Mucosa of gallbladder (tissue), 1 donor: Measurements from ENCODE around the gene BARD1. TPM values are rescaled to one million over a fixed set of nuclear protein-coding genes. Genes with fewer than 3 reads are reported as not detected.
A peak's percentile ranks its signal among the peaks of the same experiment; 100 is the strongest.
"Not testable (repeated sequence)": the region's sequence is repeated elsewhere in the genome, so short reads cannot be mapped to it uniquely, and the experiment has no call there.

Experiments used
- DNase-seq: peaks from one replicate; pipeline ENCODE4 v3.0.0-alpha.2; 2020; ENCODE audit warnings: low spot score
- total RNA-seq: library from RNA; stranded (reverse); gene quantifications from one replicate; pipeline ENCODE4 v1.2.1, GENCODE V29; 2021
- donor health status: DM: no; HTN: no; CAD: no.

BARD1 gene
- total RNA-seq, 1 donor from 2014 or later = 16.3 TPM

- DNase-seq = no peak
Measured at GRCh38 chr2:214765180-214765579, 44.3 kb downstream of the BARD1 start.

GRCh38 chr2:214753455-214753854 lies 56.0 kb downstream of the BARD1 start:
- no peak for DNase-seq

- DNase-seq = no peak
Measured at GRCh38 chr2:214750529-214750928, 59.0 kb downstream of the BARD1 start.

- no peak for DNase-seq
Measured at GRCh38 chr2:214747992-214748391, 61.5 kb downstream of the BARD1 start.

GRCh38 chr2:214742119-214742518 lies 67.4 kb downstream of the BARD1 start:
- no peak for DNase-seq

GRCh38 chr2:214740867-214741395 lies 68.6 kb downstream of the BARD1 start:
- DNase-seq = no peak

GRCh38 chr2:214737188-214737587 lies 72.3 kb downstream of the BARD1 start:
- no peak for DNase-seq

GRCh38 chr2:214730800-214731407 lies 78.6 kb downstream of the BARD1 start:
- peak; percentile 55 for DNase-seq

- no peak for DNase-seq
Measured at GRCh38 chr2:214730248-214730647, 79.2 kb downstream of the BARD1 start.

GRCh38 chr2:214724741-214725140 lies 84.7 kb downstream of the BARD1 start:
- DNase-seq = no peak

- not testable (repeated sequence) for DNase-seq
Measured at GRCh38 chr2:214717837-214718236, 91.6 kb downstream of the BARD1 start.

- no peak for DNase-seq
Measured at GRCh38 chr2:214716811-214717560, 92.5 kb downstream of the BARD1 start.

- no peak for DNase-seq
Measured at GRCh38 chr2:214715025-214715424, 94.5 kb downstream of the BARD1 start.

GRCh38 chr2:214713080-214713830 lies 96.2 kb downstream of the BARD1 start:
- peak; percentile 44 for DNase-seq

- no peak for DNase-seq
Measured at GRCh38 chr2:214710729-214711128, 98.8 kb downstream of the BARD1 start.

- DNase-seq = peak; percentile 38
Measured at GRCh38 chr2:214706986-214707385, 102.5 kb downstream of the BARD1 start.

GRCh38 chr2:214699236-214699635 lies 110.2 kb downstream of the BARD1 start:
- no peak for DNase-seq

- no peak for DNase-seq
Measured at GRCh38 chr2:214696681-214697080, 112.8 kb downstream of the BARD1 start.

GRCh38 chr2:214695789-214696188 lies 113.7 kb downstream of the BARD1 start:
- no peak for DNase-seq

GRCh38 chr2:214683557-214683956 lies 125.9 kb downstream of the BARD1 start:
- not testable (repeated sequence) for DNase-seq

GRCh38 chr2:214679736-214680135 lies 129.7 kb downstream of the BARD1 start:
- DNase-seq = no peak

GRCh38 chr2:214676421-214677089 lies 132.9 kb downstream of the BARD1 start:
- DNase-seq = no peak
